A549 (cell line): Measurements from ENCODE around the gene AXL.

Experiments
- CTCF ChIP-seq: fragments of >200 bp; sonication (Bioruptor Twin); formaldehyde crosslinking; IDR thresholded peaks from 3 replicates; pipeline ENCODE4 v1.5.1; 2016
- EP300 ChIP-seq, 2 experiments: fragments of >200 bp; sonication (Bioruptor Twin); formaldehyde crosslinking; IDR thresholded peaks; 2 replicates in 1 of 2; 3 replicates in 1 of 2; pipeline ENCODE4 v1.6.1; 2016 to 2017
- KDM5A ChIP-seq: fragments of 200-600 bp; sonication (generic); IDR thresholded peaks from 2 replicates; pipeline ENCODE4 v1.6.1; 2016; ENCODE audit warnings: antibody characterized with exemption, mild to moderate bottlenecking
- MAZ ChIP-seq: fragments of 150-350 bp; IDR thresholded peaks from 2 replicates; pipeline ENCODE4 v1.6.1; 2014; ENCODE audit warnings: antibody characterized with exemption, low read depth, low read length, borderline replicate concordance
- RAD21 ChIP-seq, 2 experiments: fragments of >200 bp in 1 of 2; sonication (Bioruptor Twin) in 1 of 2; formaldehyde crosslinking in 1 of 2; IDR thresholded peaks in 1 of 2; conservative IDR thresholded peaks in 1 of 2; 2 replicates in 1 of 2; 3 replicates in 1 of 2; pipeline ENCODE4 v1.6.1; 2012 to 2018; ENCODE audit warnings: inconsistent platforms in 1 of 2
- USF2 ChIP-seq: fragments of 450-650 bp; IDR thresholded peaks from 2 replicates; pipeline ENCODE4 v1.6.1; 2014; ENCODE audit warnings: antibody characterized with exemption
- ZSCAN20 ChIP-seq: fragments of 250-450 bp; sonication (Bioruptor Pico); IDR thresholded peaks from 2 replicates; pipeline ENCODE4 v1.8.0; 2022; ENCODE audit warnings: mild to moderate bottlenecking, moderate library complexity
- TF ChIP-seq, protein P1 (sequence below): fragments of 200-600 bp; sonication (generic); IDR thresholded peaks from 2 replicates; pipeline ENCODE4 v1.6.1; 2016; ENCODE audit warnings: antibody characterized with exemption, mild to moderate bottlenecking, moderate library complexity

DNA sequence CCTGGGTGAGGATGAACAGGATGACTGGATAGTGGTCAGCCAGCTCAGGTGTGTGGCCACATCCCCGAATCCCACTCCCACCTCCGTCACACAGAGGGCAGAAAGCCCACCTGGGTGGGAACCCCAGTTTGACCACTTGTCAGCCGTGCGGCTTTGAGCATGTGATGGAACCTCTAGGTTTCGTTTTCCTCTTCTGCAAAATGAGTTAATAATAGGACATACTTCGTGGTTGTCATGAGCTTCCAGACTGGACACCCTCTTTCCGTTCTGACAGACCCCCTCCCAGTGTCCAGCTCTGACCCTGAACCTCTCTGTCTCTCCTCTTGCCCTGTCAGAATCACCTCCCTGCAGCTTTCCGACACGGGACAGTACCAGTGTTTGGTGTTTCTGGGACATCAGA is 1.8 kb downstream of the AXL start:
- TF ChIP-seq EP300 (IDR thresholded peaks at IDR 0.05): no peak
- no peak for TF ChIP-seq CTCF
- TF ChIP-seq USF2: no peak
- no peak for TF ChIP-seq RAD21 (conservative IDR thresholded peaks at IDR 0.05 in 1 of 2, IDR thresholded peaks at IDR 0.05 in 1 of 2)
- TF ChIP-seq ZSCAN20 (CRISPR knock-in tag): no peak
- no peak for TF ChIP-seq MAZ
- TF ChIP-seq, protein P1, sequence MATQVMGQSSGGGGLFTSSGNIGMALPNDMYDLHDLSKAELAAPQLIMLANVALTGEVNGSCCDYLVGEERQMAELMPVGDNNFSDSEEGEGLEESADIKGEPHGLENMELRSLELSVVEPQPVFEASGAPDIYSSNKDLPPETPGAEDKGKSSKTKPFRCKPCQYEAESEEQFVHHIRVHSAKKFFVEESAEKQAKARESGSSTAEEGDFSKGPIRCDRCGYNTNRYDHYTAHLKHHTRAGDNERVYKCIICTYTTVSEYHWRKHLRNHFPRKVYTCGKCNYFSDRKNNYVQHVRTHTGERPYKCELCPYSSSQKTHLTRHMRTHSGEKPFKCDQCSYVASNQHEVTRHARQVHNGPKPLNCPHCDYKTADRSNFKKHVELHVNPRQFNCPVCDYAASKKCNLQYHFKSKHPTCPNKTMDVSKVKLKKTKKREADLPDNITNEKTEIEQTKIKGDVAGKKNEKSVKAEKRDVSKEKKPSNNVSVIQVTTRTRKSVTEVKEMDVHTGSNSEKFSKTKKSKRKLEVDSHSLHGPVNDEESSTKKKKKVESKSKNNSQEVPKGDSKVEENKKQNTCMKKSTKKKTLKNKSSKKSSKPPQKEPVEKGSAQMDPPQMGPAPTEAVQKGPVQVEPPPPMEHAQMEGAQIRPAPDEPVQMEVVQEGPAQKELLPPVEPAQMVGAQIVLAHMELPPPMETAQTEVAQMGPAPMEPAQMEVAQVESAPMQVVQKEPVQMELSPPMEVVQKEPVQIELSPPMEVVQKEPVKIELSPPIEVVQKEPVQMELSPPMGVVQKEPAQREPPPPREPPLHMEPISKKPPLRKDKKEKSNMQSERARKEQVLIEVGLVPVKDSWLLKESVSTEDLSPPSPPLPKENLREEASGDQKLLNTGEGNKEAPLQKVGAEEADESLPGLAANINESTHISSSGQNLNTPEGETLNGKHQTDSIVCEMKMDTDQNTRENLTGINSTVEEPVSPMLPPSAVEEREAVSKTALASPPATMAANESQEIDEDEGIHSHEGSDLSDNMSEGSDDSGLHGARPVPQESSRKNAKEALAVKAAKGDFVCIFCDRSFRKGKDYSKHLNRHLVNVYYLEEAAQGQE: no peak
- no peak for TF ChIP-seq KDM5A
